Mesenchymal stem cell (in vitro differentiated cells and primary cell): ENCODE data around the gene FBXO7. TPM values are rescaled to one million over a fixed set of nuclear protein-coding genes. Genes with fewer than 3 reads are reported as not detected.
A peak's percentile ranks its signal among the peaks of the same experiment; 100 is the strongest.

ENCODE experiments used
- DNase-seq: peaks from one replicate; pipeline ENCODE4 v3.0.0-alpha.2; 2013
- H2AFZ ChIP-seq: one replicate; pipeline ENCODE4 v1.6.1; 2013; ENCODE audit warnings: low read depth, mild to moderate bottlenecking, control low read depth, inconsistent platforms, low read length, moderate library complexity
- H2AK5ac ChIP-seq: 2 replicates; pipeline ENCODE4 v1.6.1; 2013; ENCODE audit warnings: low read length, moderate library complexity, mild to moderate bottlenecking, inconsistent platforms; ENCODE audit not compliant: severe bottlenecking
- H2BK120ac ChIP-seq: one replicate; pipeline ENCODE4 v1.6.1; 2013; ENCODE audit warnings: low read depth, mild to moderate bottlenecking, inconsistent platforms, low read length, moderate library complexity
- H2BK12ac ChIP-seq, 2 experiments: one replicate each; pipeline ENCODE4 v1.6.1; 2013; ENCODE audit warnings: inconsistent platforms in 2 of 2, low read length in 2 of 2, mild to moderate bottlenecking in 2 of 2, moderate library complexity in 2 of 2, control low read depth in 1 of 2
- H2BK15ac ChIP-seq: one replicate; pipeline ENCODE4 v1.6.1; 2013; ENCODE audit warnings: mild to moderate bottlenecking, low read depth, inconsistent platforms; ENCODE audit not compliant: poor library complexity, severe bottlenecking
- H2BK5ac ChIP-seq: 2 replicates; pipeline ENCODE4 v1.6.1; 2013; ENCODE audit warnings: low read depth, mild to moderate bottlenecking, low read length, control low read depth, inconsistent platforms; ENCODE audit not compliant: poor library complexity, severe bottlenecking
- H3K14ac ChIP-seq, 2 experiments: one replicate each; pipeline ENCODE4 v1.6.1; 2013; ENCODE audit warnings: inconsistent platforms in 2 of 2, low read length in 2 of 2, control low read depth in 1 of 2, mild to moderate bottlenecking in 1 of 2, moderate library complexity in 1 of 2
- H3K18ac ChIP-seq, 2 experiments: one replicate each; pipeline ENCODE4 v1.6.1; 2013; ENCODE audit warnings: inconsistent platforms in 2 of 2, low read length in 2 of 2, control low read depth in 1 of 2, low read depth in 1 of 2, mild to moderate bottlenecking in 1 of 2
- H3K23ac ChIP-seq, 2 experiments: one replicate each; pipeline ENCODE4 v1.6.1; 2013; ENCODE audit warnings: inconsistent platforms in 2 of 2, low read length in 2 of 2, mild to moderate bottlenecking in 2 of 2, moderate library complexity in 2 of 2, control low read depth in 1 of 2
- H3K27ac ChIP-seq: 2 replicates; pipeline ENCODE4 v1.5.1; 2013; ENCODE audit warnings: mild to moderate bottlenecking, moderate library complexity, low read length, control low read depth, inconsistent platforms; ENCODE audit not compliant: poor library complexity, severe bottlenecking
- H3K27me3 ChIP-seq, 2 experiments: 2 replicates each; pipeline versions ENCODE4 v1.6.1 to v1.7.0; 2013; ENCODE audit warnings: low read length in 2 of 2, mild to moderate bottlenecking in 2 of 2, moderate library complexity in 2 of 2, control low read depth in 1 of 2, inconsistent platforms in 1 of 2; ENCODE audit not compliant: control insufficient read depth in 1 of 2, insufficient read depth in 1 of 2
- H3K36me3 ChIP-seq, 2 experiments: 2 replicates each; pipeline versions ENCODE4 v1.6.1 to v1.7.0; 2013; ENCODE audit warnings: low read length in 2 of 2, control low read depth in 1 of 2, inconsistent platforms in 1 of 2, low read depth in 1 of 2, mild to moderate bottlenecking in 1 of 2; ENCODE audit not compliant: insufficient read depth in 2 of 2, control insufficient read depth in 1 of 2
- H3K4ac ChIP-seq, 2 experiments: one replicate each; pipeline ENCODE4 v1.6.1; 2013; ENCODE audit warnings: inconsistent platforms in 2 of 2, low read length in 2 of 2, mild to moderate bottlenecking in 2 of 2, moderate library complexity in 2 of 2, control low read depth in 1 of 2, low read depth in 1 of 2
- H3K4me1 ChIP-seq: 2 replicates; pipeline ENCODE4 v1.6.1; 2013; ENCODE audit warnings: low read depth, low read length, control low read depth; ENCODE audit not compliant: control insufficient read depth, insufficient read depth
- H3K4me2 ChIP-seq: 2 replicates; pipeline ENCODE4 v1.6.1; 2013; ENCODE audit warnings: low read length, mild to moderate bottlenecking, inconsistent platforms; ENCODE audit not compliant: poor library complexity, severe bottlenecking
- H3K4me3 ChIP-seq, 2 experiments: 2 replicates each; pipeline versions ENCODE4 v1.5.1 to v1.7.0; 2013; ENCODE audit warnings: low read length in 2 of 2, mild to moderate bottlenecking in 2 of 2, control low read depth in 1 of 2, low read depth in 1 of 2; ENCODE audit not compliant: insufficient read depth in 1 of 2
- H3K79me1 ChIP-seq: replicated peaks from 2 replicates; pipeline ENCODE4 v1.6.1; 2013; ENCODE audit warnings: mild to moderate bottlenecking, control low read depth, low read length, inconsistent platforms; ENCODE audit not compliant: poor library complexity, severe bottlenecking
- H3K9ac ChIP-seq: 2 replicates; pipeline ENCODE4 v1.7.0; 2013; ENCODE audit warnings: mild to moderate bottlenecking, low read length, moderate library complexity
- H3K9me3 ChIP-seq: 2 replicates; pipeline ENCODE4 v1.7.0; 2013; ENCODE audit warnings: mild to moderate bottlenecking, low read length; ENCODE audit not compliant: control insufficient read depth
- H4K8ac ChIP-seq: one replicate; pipeline ENCODE4 v1.6.1; 2013; ENCODE audit warnings: inconsistent platforms, mild to moderate bottlenecking, low read length, moderate library complexity
- H4K91ac ChIP-seq: one replicate; pipeline ENCODE4 v1.6.1; 2013; ENCODE audit warnings: mild to moderate bottlenecking, low read length, inconsistent platforms
- WGBS: methylation state at CpG from one replicate; pipeline ENCODE4 v1.1.7; 2013; ENCODE audit warnings: mixed read lengths; 5-methylcytosine and 5-hydroxymethylcytosine counted together
- polyA plus RNA-seq, 2 experiments: library from polyadenylated mRNA; stranded (reverse); fragments of 200-250 nt; gene quantifications; one replicate each; pipeline ENCODE4 v1.2.3, GENCODE V29; 2013

Gene FBXO7
- polyA plus RNA-seq (2013, experiment 1 of 2), result 94.9 TPM
- polyA plus RNA-seq (2013, experiment 2 of 2), result 95.3 TPM

- H2AK5ac ChIP-seq, result peak within 1 kb of the TSS; percentile 1
- peak; percentile 95 for DNase-seq
- peaks cover 0 to 3% of the 10 kb centered on the region in 2 experiments for H3K36me3 ChIP-seq
- H3K9me3 ChIP-seq, result no peaks in the 10 kb centered on the region
- H4K91ac ChIP-seq, result peak within 1 kb of the TSS; percentile 98
- peak within 1 kb of the TSS; percentile 81 to 99 for H3K14ac ChIP-seq
- H3K4me1 ChIP-seq, result peaks cover 6% of the 10 kb centered on the region
- H3K23ac ChIP-seq, result peak within 1 kb of the TSS; percentile 46 to 94
- H2BK12ac ChIP-seq, result peak within 1 kb of the TSS in 1 of 2 experiments; percentile 88
- peak within 1 kb of the TSS; percentile 100 for H2BK15ac ChIP-seq
- H3K18ac ChIP-seq, result peak within 1 kb of the TSS; percentile 83 to 100
- H3K27me3 ChIP-seq, result peaks cover 0 to 8% of the 10 kb centered on the region in 2 experiments
- H2BK120ac ChIP-seq, result peak within 1 kb of the TSS; percentile 98
- H2AFZ ChIP-seq, result peak within 1 kb of the TSS; percentile 84
- no peaks in the 10 kb centered on the region for H3K79me1 ChIP-seq
- H3K4ac ChIP-seq, result peak within 1 kb of the TSS; percentile 62 to 100
- H3K4me2 ChIP-seq, result peak within 1 kb of the TSS; percentile 88
- H3K27ac ChIP-seq, result peak within 1 kb of the TSS; percentile 91
- H3K4me3 ChIP-seq, result peak within 1 kb of the TSS; percentile 85 to 95
- under 1% methylated on average over 83 of the region's 92 CpGs for WGBS
- H4K8ac ChIP-seq, result peak within 1 kb of the TSS; percentile 87
- peak within 1 kb of the TSS; percentile 93 for H2BK5ac ChIP-seq
- H3K9ac ChIP-seq, result peak within 1 kb of the TSS; percentile 95
Measured at GRCh38 chr22:32474635-32475467, at the start of gene FBXO7. TSS of gene FBXO7 (plus strand) at chr22:32474811. CDS start at chr22:32475003, 192 bp downstream.

- Histone ChIP-seq H3K36me3 (no peaks in the 10 kb centered on the region), H4K91ac (no peak overlapping the region), H3K23ac (no peak overlapping the region), H3K9me3 (no peaks in the 10 kb centered on the region), H3K18ac (no peak overlapping the region), H2BK5ac (no peak overlapping the region), H3K9ac (no peak overlapping the region), H3K79me1 (no peaks in the 10 kb centered on the region), H3K4me2 (no peak overlapping the region), H2BK15ac (no peak overlapping the region), H3K27ac (no peak overlapping the region), H3K14ac (no peak overlapping the region), H3K4ac (no peak overlapping the region), H2BK120ac (no peak overlapping the region), H2AK5ac (no peak overlapping the region), H3K4me1 (no peaks in the 10 kb centered on the region), H4K8ac (no peak overlapping the region), H2AFZ (no peak overlapping the region), H3K27me3 (peaks cover 15 to 48% of the 10 kb centered on the region in 2 experiments), H3K4me3 (no peak overlapping the region), H2BK12ac (no peak overlapping the region)
- no peak for DNase-seq
- 94% methylated on average over 1 of the region's 4 CpGs for WGBS
Measured at GRCh38 chr22:32426881-32427280, 47.7 kb upstream of the FBXO7 start.

GRCh38 chr22:32430352-32430751 is 44.3 kb upstream of the FBXO7 start:
- no peaks in the 10 kb centered on the region for H3K36me3 ChIP-seq
- no peak overlapping the region for H3K18ac ChIP-seq
- H2BK12ac ChIP-seq, result no peak overlapping the region
- H2BK5ac ChIP-seq, result no peak overlapping the region
- no peak overlapping the region for H4K8ac ChIP-seq
- no peaks in the 10 kb centered on the region for H3K79me1 ChIP-seq
- H3K9ac ChIP-seq, result no peak overlapping the region
- H3K4ac ChIP-seq, result no peak overlapping the region
- 100% methylated on average over 1 of the region's 1 CpG for WGBS
- DNase-seq, result no peak
- H3K4me2 ChIP-seq, result no peak overlapping the region
- H2AK5ac ChIP-seq, result no peak overlapping the region
- H3K27ac ChIP-seq, result no peak overlapping the region
- no peak overlapping the region for H3K23ac ChIP-seq
- H4K91ac ChIP-seq, result no peak overlapping the region
- H3K9me3 ChIP-seq, result no peaks in the 10 kb centered on the region
- no peak overlapping the region for H2BK15ac ChIP-seq
- no peaks in the 10 kb centered on the region for H3K4me1 ChIP-seq
- H2AFZ ChIP-seq, result no peak overlapping the region
- H3K14ac ChIP-seq, result no peak overlapping the region
- peaks cover 3 to 44% of the 10 kb centered on the region in 2 experiments for H3K27me3 ChIP-seq
- no peak overlapping the region for H3K4me3 ChIP-seq
- no peak overlapping the region for H2BK120ac ChIP-seq

DNA sequence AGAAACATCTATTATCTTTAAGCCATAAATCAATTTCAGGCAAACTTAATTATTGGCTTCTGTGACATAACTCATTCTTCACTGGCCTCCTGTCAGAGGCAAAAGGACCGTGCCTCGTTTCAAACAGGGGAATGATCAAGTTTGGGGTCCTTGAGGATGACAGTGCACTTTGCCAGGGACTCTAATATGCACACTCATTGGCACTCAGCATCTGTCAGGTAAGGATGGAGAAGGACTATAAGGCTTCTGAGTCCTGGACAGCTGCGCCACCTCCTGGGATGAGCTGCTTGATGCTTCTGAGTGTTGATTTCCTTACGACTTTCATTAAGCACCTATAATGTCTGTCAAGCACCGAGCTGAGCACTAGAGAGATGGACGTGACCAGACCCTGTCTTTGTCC is 30.5 kb upstream of the FBXO7 start:
- Histone ChIP-seq H3K36me3 (no peaks in the 10 kb centered on the region), H3K4me3 (no peak overlapping the region), H3K18ac (no peak overlapping the region), H2BK12ac (no peak overlapping the region), H4K91ac (no peak overlapping the region), H3K9me3 (no peaks in the 10 kb centered on the region), H2BK120ac (no peak overlapping the region), H2AFZ (no peak overlapping the region), H3K4me2 (no peak overlapping the region), H2AK5ac (no peak overlapping the region), H2BK15ac (no peak overlapping the region), H3K27me3 (peaks cover 27 to 49% of the 10 kb centered on the region in 2 experiments), H3K14ac (no peak overlapping the region), H3K27ac (no peak overlapping the region), H3K79me1 (no peaks in the 10 kb centered on the region), H3K4me1 (no peaks in the 10 kb centered on the region), H2BK5ac (no peak overlapping the region), H3K23ac (no peak overlapping the region), H3K9ac (no peak overlapping the region), H3K4ac (no peak overlapping the region), H4K8ac (no peak overlapping the region)
- 48% methylated on average over 6 of the region's 6 CpGs for WGBS
- no peak for DNase-seq
